GM18867 (cell line): Measurements from ENCODE around the gene TGFBR1.

Source experiments
- ATAC-seq: cut with Tn5 transposase; IDR thresholded peaks from one replicate; pipeline ENCODE4 v1.9.1; 2021; ENCODE audit warnings: mild to moderate bottlenecking, moderate library complexity; ENCODE audit not compliant: unreplicated experiment

The TGFBR1 gene

DNA sequence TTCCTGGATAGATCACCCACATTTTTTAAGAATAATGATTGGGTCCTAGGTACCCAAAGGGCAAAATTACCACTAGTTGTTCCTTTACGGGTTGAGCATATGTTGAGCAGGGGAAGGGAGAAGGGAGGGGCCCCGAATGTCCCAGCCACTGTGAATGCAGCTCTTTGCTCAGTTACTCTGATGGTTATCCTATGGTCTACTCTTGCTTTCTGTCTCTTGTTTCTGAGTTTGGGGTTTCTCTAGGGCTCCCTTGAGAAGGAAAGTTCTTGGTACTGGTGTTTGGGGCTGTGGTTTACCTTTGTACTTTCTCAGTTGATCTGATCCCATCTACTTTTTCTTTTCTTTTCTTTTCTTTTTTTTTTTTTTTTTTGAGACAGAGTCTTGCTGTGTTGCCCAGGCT is 61.2 kb downstream of the TGFBR1 start:
- no peak for ATAC-seq

DNA sequence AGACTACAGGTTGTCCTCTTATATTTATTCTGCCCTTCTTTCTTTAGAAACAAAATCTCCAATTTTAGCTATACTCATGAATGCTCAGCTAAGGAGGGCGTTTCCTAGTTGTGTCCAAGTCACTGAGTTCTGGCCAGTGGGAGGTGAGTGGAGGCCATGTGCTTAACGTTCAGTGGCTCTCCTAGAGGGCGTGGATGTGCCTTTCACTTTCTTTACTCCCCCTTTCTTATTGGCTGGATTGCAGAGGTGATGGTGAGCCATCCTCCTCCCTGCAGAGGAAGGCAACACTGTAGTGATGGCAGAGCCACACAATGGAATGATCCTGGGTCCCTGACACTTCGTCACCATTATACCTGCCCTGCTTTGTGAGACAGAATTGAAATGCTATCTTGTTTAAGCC is 62.2 kb downstream of the TGFBR1 start:
- peak; percentile 11 for ATAC-seq

GRCh38 chr9:99167694-99168093 is 62.8 kb downstream of the TGFBR1 start:
- ATAC-seq: peak; percentile 44

GRCh38 chr9:99169086-99169485 is 64.2 kb downstream of the TGFBR1 start:
- ATAC-seq: no peak

- ATAC-seq: no peak
Measured at GRCh38 chr9:99169982-99170761, 65.3 kb downstream of the TGFBR1 start.

GRCh38 chr9:99171225-99172123 is 66.6 kb downstream of the TGFBR1 start:
- ATAC-seq: no peak

DNA sequence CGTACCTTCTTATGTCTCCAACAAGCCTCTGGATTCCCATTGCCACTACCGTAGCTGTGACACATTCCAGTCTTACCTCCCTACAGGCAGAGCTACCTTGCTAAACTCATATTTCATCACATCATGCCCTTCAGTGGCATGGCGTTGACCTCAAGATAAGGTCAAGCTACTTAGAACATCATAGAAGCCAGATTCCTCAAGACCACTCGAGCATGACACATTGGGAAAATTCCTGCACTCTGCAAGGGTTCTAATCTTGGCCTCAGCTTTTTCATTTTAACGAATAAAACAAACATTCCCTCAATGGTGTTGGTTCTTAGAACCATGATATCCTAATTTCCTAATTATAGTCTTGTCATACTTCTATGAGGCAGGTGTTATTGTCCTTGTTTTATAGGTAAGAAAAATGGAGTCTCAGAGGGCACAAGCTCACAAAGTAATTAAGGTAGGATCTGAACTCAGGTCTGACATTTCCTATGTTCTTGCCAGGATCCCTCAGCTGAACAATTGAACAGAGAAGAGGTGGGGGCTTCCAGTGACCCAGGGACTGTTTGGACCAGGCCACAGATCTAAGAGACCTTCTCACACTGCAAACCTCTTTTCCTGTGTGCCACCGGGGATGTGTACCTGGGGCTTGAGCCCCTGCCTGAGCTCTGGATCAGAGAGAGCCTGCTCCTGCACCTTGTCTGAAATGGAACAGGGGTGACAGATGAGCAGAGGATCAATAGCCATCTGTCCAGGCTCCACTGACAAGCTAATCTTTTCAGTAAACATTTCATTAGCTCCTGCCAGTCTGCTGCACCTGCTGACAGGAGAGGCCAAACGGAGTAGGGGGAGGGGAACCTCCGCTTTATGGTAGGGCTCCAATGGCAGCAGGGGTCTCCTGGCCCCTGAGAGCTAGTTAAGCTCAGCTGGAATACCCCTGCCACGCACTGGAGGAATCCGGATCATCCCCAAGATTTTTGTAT is 67.5 kb downstream of the TGFBR1 start:
- no peak for ATAC-seq

DNA sequence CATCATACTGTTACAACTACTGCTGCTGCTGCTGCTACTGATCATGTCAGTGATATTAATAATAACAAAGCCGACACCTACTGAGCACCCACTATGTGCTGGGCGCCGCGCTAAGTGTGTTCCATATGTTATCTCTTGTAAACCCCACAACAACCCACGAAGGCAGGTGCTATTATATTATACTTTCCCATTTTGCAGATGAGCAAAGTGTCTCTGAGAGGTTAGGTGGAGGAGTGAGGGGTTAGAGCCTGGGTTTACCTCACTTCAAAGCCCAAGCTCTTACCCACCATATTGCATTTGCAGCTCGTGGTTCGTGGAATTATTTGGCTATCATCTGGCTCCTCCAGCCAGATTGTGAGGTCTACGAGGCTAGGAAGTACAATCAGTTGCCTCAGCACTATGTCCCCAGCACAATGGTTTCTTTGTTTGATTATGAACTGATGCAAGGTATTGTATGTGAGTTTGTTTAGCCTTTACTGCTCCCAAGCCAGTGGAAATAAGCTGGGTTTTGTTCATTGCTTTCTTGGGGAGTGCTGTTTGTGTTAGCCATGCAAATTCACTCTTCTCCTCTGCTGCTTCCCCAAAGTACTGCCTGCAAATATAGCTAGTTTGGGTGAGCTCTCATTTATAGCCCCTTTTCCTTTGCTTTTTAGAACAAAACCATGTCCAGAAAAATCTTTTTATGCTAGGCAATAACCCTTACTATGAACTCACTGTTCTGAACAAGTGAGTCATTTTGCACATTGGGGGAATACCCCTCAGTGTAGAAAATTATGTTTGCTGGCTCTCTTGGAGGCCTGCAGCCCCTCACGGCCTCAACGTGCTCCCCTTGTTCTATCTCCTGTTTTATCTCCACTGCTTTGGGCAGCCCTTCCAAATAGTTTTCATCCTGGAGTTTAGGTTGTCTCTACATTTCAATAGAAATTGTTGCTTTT is 68.9 kb downstream of the TGFBR1 start:
- ATAC-seq: no peak

DNA sequence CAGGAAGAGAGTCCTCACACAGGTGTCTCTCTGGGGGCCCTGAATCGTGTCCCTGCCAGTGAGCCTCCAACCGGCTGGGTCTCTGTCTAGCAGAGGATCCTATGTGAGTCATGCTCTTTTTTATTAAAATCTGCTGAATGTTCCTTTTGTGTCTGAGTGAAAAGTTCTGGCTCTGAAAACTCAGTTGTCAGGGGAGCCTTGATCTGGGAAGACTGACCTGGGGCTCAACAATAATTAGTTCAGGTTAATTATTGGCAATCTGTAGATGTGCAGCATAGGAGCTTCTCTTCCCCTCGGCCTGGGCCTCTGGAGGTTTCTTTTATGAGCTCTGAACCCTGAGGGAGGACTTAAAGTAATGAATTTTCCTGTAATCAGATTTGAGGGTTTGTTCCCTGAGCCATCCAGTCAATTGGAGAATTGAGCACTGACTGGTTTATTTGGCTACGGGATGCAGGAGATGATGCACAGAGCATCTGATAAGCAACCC is 71.7 kb downstream of the TGFBR1 start:
- ATAC-seq: no peak

GRCh38 chr9:99177576-99178366 is 72.9 kb downstream of the TGFBR1 start:
- ATAC-seq: no peak

GRCh38 chr9:99178912-99179872 is 74.3 kb downstream of the TGFBR1 start:
- ATAC-seq: no peak

- ATAC-seq: peak; percentile 38
Measured at GRCh38 chr9:99180199-99180598, 75.3 kb downstream of the TGFBR1 start.

DNA sequence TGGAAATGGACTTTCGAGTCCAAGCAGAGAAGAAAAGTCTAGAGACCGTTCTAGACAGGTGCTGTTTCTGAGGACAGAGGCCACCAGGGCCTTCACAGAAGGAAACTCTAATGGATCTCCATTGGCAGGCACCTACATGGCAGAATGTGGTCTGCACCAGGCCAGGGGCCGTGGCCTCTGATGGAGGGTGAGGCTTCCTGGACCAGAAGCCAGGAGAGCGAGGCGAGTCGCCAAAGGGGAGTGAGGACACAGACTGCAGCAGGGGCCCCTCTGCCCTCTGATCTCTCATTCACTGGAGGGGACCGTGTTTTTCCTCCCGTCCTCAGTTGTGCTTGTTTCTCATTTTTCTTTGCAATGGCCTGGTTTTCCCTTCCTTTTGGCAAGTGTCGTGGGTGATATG is 75.7 kb downstream of the TGFBR1 start:
- no peak for ATAC-seq

GRCh38 chr9:99181206-99181605 is 76.3 kb downstream of the TGFBR1 start:
- no peak for ATAC-seq

- ATAC-seq: peak; percentile 49
Measured at GRCh38 chr9:99181621-99182020, 76.7 kb downstream of the TGFBR1 start.

DNA sequence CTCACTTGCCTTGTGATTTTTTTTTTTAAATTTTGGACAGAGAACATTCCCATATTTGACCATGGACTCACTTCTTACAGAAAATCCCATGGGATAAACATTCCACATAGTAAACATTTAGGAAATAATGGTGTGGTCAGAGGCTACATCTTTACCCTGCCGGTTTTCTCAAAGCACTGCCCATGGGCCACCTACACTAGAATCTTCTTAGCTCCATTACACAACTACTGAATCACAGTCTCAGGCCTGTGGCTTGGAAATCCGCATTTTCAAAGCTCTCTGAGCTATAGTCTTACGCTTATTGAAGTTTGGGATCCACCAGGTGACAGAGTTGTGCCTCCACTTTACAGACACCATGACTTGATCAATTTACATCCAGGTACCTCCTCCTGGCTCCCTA is 77.4 kb downstream of the TGFBR1 start:
- no peak for ATAC-seq

DNA sequence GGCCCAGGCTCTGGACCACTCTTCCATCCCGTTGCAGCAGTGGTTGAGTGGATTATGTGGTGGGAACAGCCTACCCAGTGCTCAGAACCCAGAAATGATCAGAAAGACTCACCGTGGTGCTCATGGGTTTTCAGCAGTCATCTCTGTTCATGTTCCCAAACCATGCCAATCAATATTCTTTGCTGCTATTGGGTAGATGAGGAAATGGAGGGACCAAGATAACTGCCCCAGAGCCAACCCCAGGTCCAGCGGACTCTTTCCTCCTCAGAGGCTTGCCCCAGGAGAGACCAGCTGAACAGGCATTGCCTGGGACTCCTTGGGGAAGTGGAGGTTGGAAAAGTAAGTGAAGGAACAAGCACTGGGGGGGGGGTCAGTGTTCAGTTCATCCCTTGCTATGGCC is 78.7 kb downstream of the TGFBR1 start:
- ATAC-seq: no peak

DNA sequence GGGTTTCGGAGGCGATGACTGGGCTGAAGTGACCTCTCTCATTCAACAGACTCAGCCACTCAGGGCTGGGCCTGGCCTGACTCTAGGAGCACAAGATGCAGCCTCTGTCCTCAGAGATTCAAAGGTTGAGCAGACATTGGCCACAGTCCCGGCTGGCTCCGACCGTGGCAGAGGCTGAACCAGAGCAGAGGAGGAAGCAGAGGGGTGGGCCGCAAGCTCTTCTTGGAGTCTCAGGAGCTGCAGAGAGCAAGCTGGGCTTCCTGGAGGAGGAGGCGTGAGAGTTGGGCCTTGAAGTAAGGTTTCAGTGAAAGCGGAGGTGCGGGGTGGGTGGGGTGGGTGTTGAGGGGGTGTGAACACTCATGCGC is 79.2 kb downstream of the TGFBR1 start:
- no peak for ATAC-seq
